ENCODE results near the gene TF.

TF gene

DNA sequence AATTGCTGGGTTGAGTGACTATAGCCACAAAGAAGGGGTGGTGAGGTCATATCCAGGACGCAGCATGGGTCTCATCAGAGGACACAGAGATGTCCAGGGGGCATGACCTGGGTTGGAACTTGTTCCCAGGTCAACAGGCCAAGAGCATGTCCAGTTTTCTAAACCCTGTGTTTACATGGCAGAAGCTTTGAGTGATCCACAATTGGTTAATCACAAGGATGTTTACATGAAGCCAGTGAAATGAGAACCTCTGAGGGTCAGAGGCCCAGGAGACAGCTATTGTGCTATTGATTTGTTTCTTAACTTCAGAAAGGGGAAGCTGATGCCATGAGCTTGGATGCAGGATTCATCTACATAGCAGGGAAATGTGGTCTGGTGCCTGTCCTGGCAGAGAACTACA is 42.3 kb upstream of the TF start:
- H3K4me3 ChIP-seq (ENCODE audit: low read depth, low read length) = no peak overlapping the region
- DNase-seq (ENCODE audit: low read depth, low spot score) = no peak
- in situ Hi-C loops (cut with HindIII; ENCODE audit: low sequenced_read_pairs) = no loop called here
- TF ChIP-seq, protein P1, sequence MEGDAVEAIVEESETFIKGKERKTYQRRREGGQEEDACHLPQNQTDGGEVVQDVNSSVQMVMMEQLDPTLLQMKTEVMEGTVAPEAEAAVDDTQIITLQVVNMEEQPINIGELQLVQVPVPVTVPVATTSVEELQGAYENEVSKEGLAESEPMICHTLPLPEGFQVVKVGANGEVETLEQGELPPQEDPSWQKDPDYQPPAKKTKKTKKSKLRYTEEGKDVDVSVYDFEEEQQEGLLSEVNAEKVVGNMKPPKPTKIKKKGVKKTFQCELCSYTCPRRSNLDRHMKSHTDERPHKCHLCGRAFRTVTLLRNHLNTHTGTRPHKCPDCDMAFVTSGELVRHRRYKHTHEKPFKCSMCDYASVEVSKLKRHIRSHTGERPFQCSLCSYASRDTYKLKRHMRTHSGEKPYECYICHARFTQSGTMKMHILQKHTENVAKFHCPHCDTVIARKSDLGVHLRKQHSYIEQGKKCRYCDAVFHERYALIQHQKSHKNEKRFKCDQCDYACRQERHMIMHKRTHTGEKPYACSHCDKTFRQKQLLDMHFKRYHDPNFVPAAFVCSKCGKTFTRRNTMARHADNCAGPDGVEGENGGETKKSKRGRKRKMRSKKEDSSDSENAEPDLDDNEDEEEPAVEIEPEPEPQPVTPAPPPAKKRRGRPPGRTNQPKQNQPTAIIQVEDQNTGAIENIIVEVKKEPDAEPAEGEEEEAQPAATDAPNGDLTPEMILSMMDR (IDR thresholded peaks at IDR 0.05; ENCODE audit: low read depth, low read length) = no peak

DNA sequence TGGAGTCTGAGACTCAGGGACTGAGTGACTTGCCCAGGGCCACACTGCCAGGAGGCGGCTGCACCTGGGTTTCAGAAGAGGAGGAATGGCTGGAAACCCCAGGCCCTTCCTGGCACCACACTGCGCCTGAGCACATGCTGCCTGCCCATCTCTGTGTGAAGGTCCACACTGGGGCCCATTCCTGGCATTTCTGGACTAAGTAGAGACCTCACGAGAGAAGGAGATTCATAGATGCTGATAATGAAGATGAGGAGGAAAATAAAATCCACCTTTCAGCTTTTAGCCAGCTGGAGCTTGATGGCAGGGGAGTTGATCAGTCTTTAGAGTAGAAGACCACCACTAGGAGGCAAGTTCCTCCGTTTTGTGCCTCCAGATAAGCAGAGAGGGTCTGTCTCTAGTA is 40.2 kb upstream of the TF start:
- no peak for DNase-seq (ENCODE audit: low read depth, low spot score)
- in situ Hi-C loops (cut with HindIII; ENCODE audit: low sequenced_read_pairs) = no loop called here

DNA sequence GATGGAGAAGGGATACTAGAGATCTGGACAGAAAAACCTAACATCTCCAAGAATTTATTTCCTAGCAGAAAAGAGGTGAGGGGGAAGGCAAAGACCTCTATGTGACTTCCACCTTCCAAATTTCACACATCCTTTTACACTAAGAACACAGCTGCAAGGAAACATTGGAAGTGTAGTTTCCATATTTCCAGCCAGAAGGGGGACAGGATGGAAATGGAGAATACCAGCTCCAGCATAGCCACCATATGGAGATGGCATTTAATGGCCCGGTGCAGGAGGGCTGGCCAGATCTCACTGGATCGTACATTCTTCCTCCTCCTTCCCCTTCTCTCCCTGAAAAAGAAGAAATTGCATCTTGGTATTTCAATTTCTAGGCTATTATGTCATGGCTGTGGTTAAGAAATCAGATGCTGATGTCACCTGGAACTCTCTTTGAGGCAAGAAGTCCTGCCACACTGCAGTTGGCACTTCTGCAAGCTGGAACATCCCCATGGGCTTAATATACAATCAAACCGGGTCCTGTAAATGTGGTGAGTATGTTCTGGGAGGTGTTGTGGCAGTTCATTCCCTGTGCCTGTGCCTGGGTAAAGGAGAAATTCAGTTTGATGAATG is 36.9 kb upstream of the TF start:
- no peak for DNase-seq (ENCODE audit: low read depth, low spot score)
- no peak overlapping the region for H3K4me3 ChIP-seq (ENCODE audit: low read depth, low read length)
- TF ChIP-seq, protein P1 (IDR thresholded peaks at IDR 0.05; ENCODE audit: low read depth, low read length) = no peak
- in situ Hi-C loops (cut with HindIII; ENCODE audit: low sequenced_read_pairs) = no loop called here

More for the DNA sequence above, 40.2 kb upstream of the TF start:
- H3K4me3 ChIP-seq (ENCODE audit: low read depth, low read length) = no peak overlapping the region
- TF ChIP-seq, protein P1 (IDR thresholded peaks at IDR 0.05; ENCODE audit: low read depth, low read length) = no peak

DNA sequence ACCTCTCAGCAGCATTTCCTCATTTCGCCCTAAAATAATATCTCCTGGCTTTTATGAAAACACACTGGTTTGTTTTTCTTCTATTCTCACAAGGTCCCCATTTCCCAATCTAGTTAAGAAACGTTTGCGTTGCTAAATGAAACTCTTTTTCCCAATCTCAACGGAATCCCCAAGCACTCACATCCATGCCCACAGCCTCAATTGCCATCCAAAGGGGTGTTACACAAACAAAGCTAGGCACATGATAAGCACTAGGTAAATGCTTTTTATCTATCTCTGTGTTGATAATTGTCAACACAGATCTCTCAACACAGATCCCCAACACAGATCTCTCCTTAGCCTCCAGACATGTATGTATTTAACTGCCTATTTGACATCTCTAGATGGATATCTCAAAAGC is 35.2 kb upstream of the TF start:
- TF ChIP-seq, protein P1 (IDR thresholded peaks at IDR 0.05; ENCODE audit: low read depth, low read length) = no peak
- H3K4me3 ChIP-seq (ENCODE audit: low read depth, low read length) = no peak overlapping the region
- in situ Hi-C loops (cut with HindIII; ENCODE audit: low sequenced_read_pairs) = no loop called here
- no peak for DNase-seq (ENCODE audit: low read depth, low spot score)

DNA sequence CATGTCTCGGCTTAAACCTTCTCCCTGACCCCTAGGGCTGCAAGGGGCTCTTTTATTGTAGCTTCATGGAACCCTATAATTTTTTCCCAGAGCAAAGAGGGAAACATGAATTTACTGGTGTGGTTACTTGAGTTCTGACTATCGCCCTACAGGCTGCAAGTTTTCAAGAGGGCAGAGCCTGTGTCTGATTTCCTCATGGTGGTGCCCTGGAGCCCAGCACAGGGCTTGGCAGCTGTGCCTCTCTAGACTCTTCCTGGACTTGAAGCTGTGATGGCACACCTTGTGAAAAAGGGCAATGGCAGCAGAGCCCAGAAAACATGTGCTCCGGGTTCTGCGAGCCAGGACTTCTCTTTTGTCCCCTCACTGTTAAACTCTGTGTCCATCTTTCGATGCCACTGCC is 34.2 kb upstream of the TF start:
- TF ChIP-seq, protein P1 (IDR thresholded peaks at IDR 0.05; ENCODE audit: low read depth, low read length) = no peak
- no peak for DNase-seq (ENCODE audit: low read depth, low spot score)
- no peak overlapping the region for H3K4me3 ChIP-seq (ENCODE audit: low read depth, low read length)
- in situ Hi-C loops (cut with HindIII; ENCODE audit: low sequenced_read_pairs) = no loop called here

DNA sequence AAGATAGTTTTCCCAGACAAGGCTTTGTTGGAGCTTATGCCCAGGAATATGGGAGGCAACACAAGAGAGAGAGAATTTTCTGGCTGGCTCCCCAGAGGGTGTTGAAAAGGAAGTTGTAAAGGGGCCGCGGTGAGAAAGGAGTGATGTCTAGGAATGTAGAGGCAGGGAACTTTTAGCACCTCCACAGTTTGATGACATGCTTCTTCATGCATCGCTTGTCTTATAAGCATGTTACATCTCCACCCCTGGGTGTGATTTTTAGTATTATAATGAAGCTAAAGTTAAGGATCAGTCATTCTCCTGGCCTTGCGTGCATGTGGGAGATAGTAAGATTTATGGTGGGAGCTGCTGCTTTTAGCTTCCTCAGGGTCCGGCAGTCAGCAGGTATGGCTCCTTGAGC is 32.8 kb upstream of the TF start:
- DNase-seq (ENCODE audit: low read depth, low spot score) = no peak
- TF ChIP-seq, protein P1 (IDR thresholded peaks at IDR 0.05; ENCODE audit: low read depth, low read length) = no peak
- no peak overlapping the region for H3K4me3 ChIP-seq (ENCODE audit: low read depth, low read length)
- in situ Hi-C loops (cut with HindIII; ENCODE audit: low sequenced_read_pairs) = no loop called here

DNA sequence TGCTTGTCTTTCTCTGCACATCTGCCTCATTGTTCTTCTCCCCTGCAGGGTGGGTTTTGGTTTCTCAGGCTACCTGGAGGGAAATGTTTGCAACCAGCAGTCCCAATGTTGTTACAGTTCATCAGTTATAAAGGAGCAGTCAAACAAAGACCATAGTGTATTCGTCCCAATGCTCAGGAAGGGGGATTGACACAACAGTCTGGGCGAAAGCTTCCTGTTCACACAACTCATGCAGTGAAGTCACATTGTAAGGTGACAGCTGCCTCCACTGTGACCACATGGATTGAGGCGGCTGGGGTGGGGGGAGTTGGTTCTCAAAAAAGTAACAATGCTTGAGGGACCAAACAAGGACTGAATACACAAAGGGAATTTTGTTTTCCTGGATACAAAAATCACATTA is 28.8 kb upstream of the TF start:
- TF ChIP-seq, protein P1 (IDR thresholded peaks at IDR 0.05; ENCODE audit: low read depth, low read length) = no peak
- DNase-seq (ENCODE audit: low read depth, low spot score) = no peak
- in situ Hi-C loops (cut with HindIII; ENCODE audit: low sequenced_read_pairs) = no loop called here
- no peak overlapping the region for H3K4me3 ChIP-seq (ENCODE audit: low read depth, low read length)

Data from astrocyte of the spinal cord (primary cell).